Muscle layer of colon (tissue), 2 donors: ENCODE measurements around the gene ZNF3.

ENCODE experiments used
- H3K27ac ChIP-seq: one replicate; pipeline ENCODE4 v1.7.0; 2013; ENCODE audit warnings: low read depth, mild to moderate bottlenecking, low read length, moderate library complexity
- H3K27me3 ChIP-seq, 2 donors: one replicate each; pipeline ENCODE4 v1.7.0; 2013; ENCODE audit warnings: low read length in 2 of 2, mild to moderate bottlenecking in 2 of 2; ENCODE audit not compliant: insufficient read depth in 2 of 2, control insufficient read depth in 1 of 2
- H3K36me3 ChIP-seq: one replicate; pipeline ENCODE4 v1.7.0; 2013; ENCODE audit warnings: mild to moderate bottlenecking, low read length; ENCODE audit not compliant: insufficient read depth
- H3K4me1 ChIP-seq: one replicate; pipeline ENCODE4 v1.7.0; 2013; ENCODE audit warnings: mild to moderate bottlenecking, low read length; ENCODE audit not compliant: insufficient read depth
- H3K4me3 ChIP-seq, 2 donors: one replicate each; pipeline ENCODE4 v1.7.0; 2013; ENCODE audit warnings: low read length in 2 of 2, low read depth in 1 of 2, mild to moderate bottlenecking in 1 of 2, moderate library complexity in 1 of 2
- H3K9ac ChIP-seq: one replicate; pipeline ENCODE4 v1.7.0; 2013; ENCODE audit warnings: low read length
- H3K9me3 ChIP-seq: one replicate; pipeline ENCODE4 v1.7.0; 2013; ENCODE audit warnings: mild to moderate bottlenecking, low read length
- donor health status: abdominal sarcoma.
- donor health status: Adenocarcinoma of cecum.

The ZNF3 gene

DNA sequence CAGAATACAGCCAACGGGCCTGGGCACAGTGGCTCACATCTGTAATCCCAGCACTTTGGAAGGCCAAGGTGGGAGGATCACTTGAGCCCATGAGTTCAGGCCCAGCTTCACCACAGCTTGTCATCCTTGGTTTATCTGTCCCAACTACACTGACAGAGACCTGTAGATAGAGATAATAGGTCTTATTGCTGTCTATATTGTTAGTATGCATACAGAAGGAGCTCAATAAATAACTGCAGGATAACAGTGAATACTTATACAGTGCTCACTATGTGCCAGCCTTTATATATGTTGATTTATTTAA, 39.2 kb upstream of the ZNF3 start:
- H3K27ac ChIP-seq: no peak overlapping the region
- peaks cover 16% of the 10 kb centered on the region for H3K4me1 ChIP-seq
- H3K27me3 ChIP-seq: no peaks in the 10 kb centered on the region
- H3K4me3 ChIP-seq: peak overlapping the region in 1 of 2 donors; percentile 97
- no peaks in the 10 kb centered on the region for H3K9me3 ChIP-seq
- H3K9ac ChIP-seq: peak overlapping the region; percentile 16
- peaks cover 22% of the 10 kb centered on the region for H3K36me3 ChIP-seq

DNA sequence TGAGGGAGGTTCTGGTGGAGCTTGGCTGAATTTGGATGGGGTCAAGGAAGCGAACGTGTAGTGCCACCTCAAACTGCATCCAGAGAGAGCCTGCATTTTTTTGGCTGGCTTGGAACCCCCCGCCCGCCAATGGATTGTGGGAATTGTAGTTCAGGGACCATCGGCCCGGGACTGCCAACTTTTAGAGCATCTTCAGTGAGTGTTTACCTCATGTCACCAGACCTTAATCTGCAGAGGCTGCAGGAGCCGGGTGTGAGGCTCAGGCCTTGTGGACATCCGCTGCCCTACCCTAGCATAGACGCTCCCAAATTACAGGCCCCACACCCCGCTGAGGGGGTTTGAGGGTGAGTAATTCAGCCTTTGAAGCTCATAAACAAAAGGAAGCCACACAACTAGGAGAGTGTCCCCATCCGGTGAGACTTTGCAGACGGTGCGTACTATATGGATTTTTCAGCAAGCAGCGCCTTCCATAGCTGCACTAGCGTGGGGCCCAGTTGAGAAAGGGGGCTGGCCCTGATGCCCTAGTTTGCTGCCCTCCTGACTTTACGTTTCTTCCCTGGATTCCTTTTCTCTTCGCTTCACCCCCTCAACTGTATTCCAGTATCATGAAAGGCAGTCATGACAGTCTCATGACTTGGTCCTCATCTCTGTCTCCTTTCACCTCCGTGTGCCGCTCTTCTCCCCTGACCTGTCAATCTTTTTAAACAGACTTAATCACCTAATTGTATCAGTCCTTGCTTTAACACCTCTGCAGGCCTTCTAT, 38.6 kb upstream of the ZNF3 start:
- Histone ChIP-seq H3K4me3 (peak overlapping the region; percentile 75 to 97), H3K27ac (peak overlapping the region; percentile 80), H3K27me3 (no peaks in the 10 kb centered on the region), H3K9ac (peak overlapping the region; percentile 25), H3K36me3 (peaks cover 20% of the 10 kb centered on the region), H3K9me3 (no peaks in the 10 kb centered on the region), H3K4me1 (peaks cover 16% of the 10 kb centered on the region)

GRCh38 chr7:100119072-100119969, 37.8 kb upstream of the ZNF3 start, which contains the start of the genes CNPY4 and TAF6:
Gene CNPY4 (plus strand): TSS chr7:100119634. CDS start chr7:100119745, 111 bp downstream.
Gene TAF6 (minus strand): TSS chr7:100119358. CDS start chr7:100114209, 5,149 bp downstream.
- H3K36me3 ChIP-seq: peaks cover 17% of the 10 kb centered on the region
- H3K9me3 ChIP-seq: no peaks in the 10 kb centered on the region
- H3K4me1 ChIP-seq: peaks cover 16% of the 10 kb centered on the region
- H3K27ac ChIP-seq: peak within 1 kb of the TSS; percentile 80
- H3K9ac ChIP-seq: peak within 1 kb of the TSS; percentile 59
- peak within 1 kb of the TSS; percentile 75 to 97 for H3K4me3 ChIP-seq
- no peaks in the 10 kb centered on the region for H3K27me3 ChIP-seq

GRCh38 chr7:100118388-100119071, 37.0 kb upstream of the ZNF3 start:
- peak overlapping the region; percentile 80 for H3K27ac ChIP-seq

DNA sequence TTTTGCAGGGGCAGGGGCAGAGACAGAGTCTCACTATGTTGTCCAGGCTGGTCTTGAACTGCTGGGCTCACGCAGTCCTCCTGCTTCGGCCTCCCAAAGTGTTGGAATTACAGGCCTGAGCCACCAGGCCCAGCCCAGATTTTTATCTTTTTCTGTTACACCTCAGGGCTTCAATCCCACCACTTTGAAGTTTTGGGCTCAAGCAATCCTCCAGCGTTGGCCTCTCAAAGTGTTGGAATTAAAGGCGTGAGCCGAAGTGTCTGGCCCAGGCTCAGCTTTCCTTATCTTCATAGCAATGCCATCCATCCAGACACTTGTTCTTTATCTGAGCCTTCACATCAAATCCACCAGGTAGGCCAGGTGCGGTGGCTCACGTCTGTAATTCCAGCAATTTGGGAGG, 33.5 kb upstream of the ZNF3 start:
- Histone ChIP-seq H3K27ac (no peak overlapping the region), H3K27me3 (no peaks in the 10 kb centered on the region), H3K9me3 (no peaks in the 10 kb centered on the region), H3K4me3 (no peak overlapping the region), H3K9ac (no peak overlapping the region), H3K4me1 (peaks cover 9% of the 10 kb centered on the region), H3K36me3 (peaks cover 32% of the 10 kb centered on the region)

More at GRCh38 chr7:100118388-100119071, 37.0 kb upstream of the ZNF3 start:
- Histone ChIP-seq H3K4me3 (peak overlapping the region; percentile 75 to 97), H3K9ac (peak overlapping the region; percentile 59), H3K9me3 (no peaks in the 10 kb centered on the region), H3K4me1 (peaks cover 16% of the 10 kb centered on the region), H3K36me3 (peaks cover 19% of the 10 kb centered on the region), H3K27me3 (no peaks in the 10 kb centered on the region)

DNA sequence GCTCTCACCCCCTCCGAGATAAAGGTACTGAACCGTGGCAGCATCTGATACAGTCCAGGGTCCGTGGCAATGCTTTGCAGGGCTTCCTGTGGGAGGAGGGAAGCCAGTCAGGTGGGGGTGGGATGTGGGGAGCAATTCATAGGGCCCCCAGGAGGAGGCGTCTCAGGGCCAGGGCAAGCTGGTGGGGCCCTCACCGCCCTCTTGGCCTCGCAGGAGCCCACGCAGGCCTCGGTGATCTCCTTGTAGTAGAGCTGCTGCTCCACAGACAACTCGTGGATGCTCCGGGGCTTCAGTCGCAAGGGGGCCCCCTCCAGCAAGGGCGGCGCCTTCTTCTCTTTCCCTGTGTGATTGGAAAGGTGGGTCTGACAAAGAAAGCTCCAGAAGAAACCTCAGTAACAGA, 30.4 kb upstream of the ZNF3 start:
- no peaks in the 10 kb centered on the region for H3K4me1 ChIP-seq
- no peak overlapping the region for H3K4me3 ChIP-seq
- H3K36me3 ChIP-seq: peaks cover 53% of the 10 kb centered on the region
- H3K9me3 ChIP-seq: no peaks in the 10 kb centered on the region
- H3K9ac ChIP-seq: no peak overlapping the region
- no peak overlapping the region for H3K27ac ChIP-seq
- H3K27me3 ChIP-seq: no peaks in the 10 kb centered on the region

- Histone ChIP-seq H3K36me3 (peaks cover 58% of the 10 kb centered on the region), H3K4me1 (no peaks in the 10 kb centered on the region), H3K27ac (no peak overlapping the region), H3K4me3 (no peak overlapping the region), H3K9me3 (no peaks in the 10 kb centered on the region), H3K9ac (no peak overlapping the region), H3K27me3 (no peaks in the 10 kb centered on the region)
These were observed 29.6 kb upstream of the ZNF3 start for GRCh38 chr7:100111156-100111555.

GRCh38 chr7:100109521-100110163, 28.1 kb upstream of the ZNF3 start:
- Histone ChIP-seq H3K27me3 (no peaks in the 10 kb centered on the region), H3K27ac (no peak overlapping the region), H3K36me3 (peaks cover 64% of the 10 kb centered on the region), H3K9me3 (no peaks in the 10 kb centered on the region), H3K9ac (no peak overlapping the region), H3K4me1 (no peaks in the 10 kb centered on the region), H3K4me3 (no peak overlapping the region)

GRCh38 chr7:100107890-100108289, 26.4 kb upstream of the ZNF3 start:
- no peaks in the 10 kb centered on the region for H3K27me3 ChIP-seq
- no peak overlapping the region for H3K27ac ChIP-seq
- peaks cover 64% of the 10 kb centered on the region for H3K36me3 ChIP-seq
- no peaks in the 10 kb centered on the region for H3K9me3 ChIP-seq
- no peak overlapping the region for H3K9ac ChIP-seq
- H3K4me3 ChIP-seq: no peak overlapping the region
- no peaks in the 10 kb centered on the region for H3K4me1 ChIP-seq

DNA sequence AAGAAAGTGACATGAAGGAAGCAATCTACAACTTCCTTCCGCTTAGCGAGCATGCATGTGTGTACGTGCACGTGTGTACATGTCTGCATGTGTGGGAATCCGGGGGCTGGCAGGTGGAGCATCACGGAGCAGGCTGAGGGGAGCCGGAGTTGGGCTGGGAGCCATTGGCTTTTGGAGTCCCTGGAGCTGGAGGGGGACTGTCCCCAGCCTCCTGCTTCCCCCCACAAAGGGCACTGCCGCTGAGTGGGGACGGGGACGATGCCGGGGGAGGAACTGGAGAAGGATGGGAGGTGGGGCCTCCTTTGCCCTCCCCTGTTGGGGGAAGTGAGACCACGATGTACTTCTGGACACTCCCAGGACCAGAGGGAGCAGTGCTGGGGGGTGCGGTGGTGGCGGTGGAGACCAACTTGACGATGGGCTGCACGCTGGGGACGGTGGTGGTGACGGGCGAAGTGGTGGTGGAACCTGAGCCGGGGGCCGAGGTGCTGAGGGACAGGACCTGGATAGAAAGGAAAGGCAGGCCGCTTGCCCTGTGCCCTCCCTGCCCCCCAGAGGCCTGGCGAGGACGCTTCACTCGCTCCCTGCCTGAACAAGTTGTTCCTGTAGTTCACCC, 25.7 kb upstream of the ZNF3 start:
- H3K27ac ChIP-seq: no peak overlapping the region
- H3K36me3 ChIP-seq: peaks cover 63% of the 10 kb centered on the region
- H3K27me3 ChIP-seq: no peaks in the 10 kb centered on the region
- H3K4me1 ChIP-seq: peaks cover 6% of the 10 kb centered on the region
- H3K4me3 ChIP-seq: no peak overlapping the region
- no peaks in the 10 kb centered on the region for H3K9me3 ChIP-seq
- H3K9ac ChIP-seq: no peak overlapping the region
